HG02678 (cell line): Measurements from ENCODE around the gene PALMD.

ENCODE experiments used
- ATAC-seq: cut with Tn5 transposase; IDR thresholded peaks from one replicate; pipeline ENCODE4 v1.9.1; 2021; ENCODE audit warnings: mild to moderate bottlenecking, moderate library complexity; ENCODE audit not compliant: unreplicated experiment

PALMD gene

DNA sequence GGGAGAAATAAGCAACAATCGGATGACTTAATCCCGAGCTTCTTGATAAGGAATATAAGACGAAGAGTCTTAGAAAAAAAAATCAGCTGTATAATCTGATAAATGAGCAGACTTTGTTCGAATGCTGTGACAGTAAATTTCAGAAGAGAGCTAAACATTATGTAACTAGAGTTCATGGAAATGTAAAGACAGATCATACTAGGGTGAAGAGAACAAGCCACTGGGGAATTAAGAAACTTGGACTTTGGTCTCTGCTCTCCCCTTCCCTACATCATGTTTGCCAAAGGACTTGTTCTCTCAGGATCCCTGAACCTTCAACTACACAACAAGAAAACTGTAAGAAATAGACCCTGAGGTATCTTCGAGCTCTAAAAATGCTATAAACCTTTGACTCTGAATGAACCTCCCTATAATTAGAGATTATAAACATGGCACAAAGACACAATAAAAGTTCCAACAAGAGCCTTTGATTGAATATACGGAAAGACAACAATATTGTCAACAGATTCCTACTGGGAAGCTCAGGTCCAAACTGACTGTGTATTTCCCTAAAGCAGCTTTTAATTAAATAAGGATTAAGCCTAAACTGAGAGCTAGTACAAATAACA, 93.0 kb downstream of the PALMD start:
- ATAC-seq: no peak

GRCh38 chr1:99740141-99740540, 94.2 kb downstream of the PALMD start:
- no peak for ATAC-seq
